HL-60 (cell line): ENCODE measurements around the gene TMEM239.

Source experiments
- GABPA ChIP-seq: IDR thresholded peaks from 2 replicates; pipeline ENCODE4 v1.6.1; 2012; ENCODE audit warnings: low read depth
- POLR2AphosphoS5 ChIP-seq: IDR thresholded peaks from 2 replicates; pipeline ENCODE4 v1.6.1; 2012; ENCODE audit warnings: low read depth
- SPI1 ChIP-seq: IDR thresholded peaks from 2 replicates; pipeline ENCODE4 v1.6.1; 2012; ENCODE audit warnings: low read depth, mild to moderate bottlenecking, borderline replicate concordance
- TF ChIP-seq, protein P1 (sequence below): IDR thresholded peaks from one replicate; pipeline ENCODE4 v1.5.1; 2011; ENCODE audit warnings: low read length, control low read depth, inconsistent platforms; ENCODE audit not compliant: insufficient read depth
- TF ChIP-seq, protein P2 (sequence below): IDR thresholded peaks from 2 replicates; pipeline ENCODE4 v1.6.1; 2012; ENCODE audit warnings: low read depth; ENCODE audit not compliant: insufficient replicate concordance

DNA sequence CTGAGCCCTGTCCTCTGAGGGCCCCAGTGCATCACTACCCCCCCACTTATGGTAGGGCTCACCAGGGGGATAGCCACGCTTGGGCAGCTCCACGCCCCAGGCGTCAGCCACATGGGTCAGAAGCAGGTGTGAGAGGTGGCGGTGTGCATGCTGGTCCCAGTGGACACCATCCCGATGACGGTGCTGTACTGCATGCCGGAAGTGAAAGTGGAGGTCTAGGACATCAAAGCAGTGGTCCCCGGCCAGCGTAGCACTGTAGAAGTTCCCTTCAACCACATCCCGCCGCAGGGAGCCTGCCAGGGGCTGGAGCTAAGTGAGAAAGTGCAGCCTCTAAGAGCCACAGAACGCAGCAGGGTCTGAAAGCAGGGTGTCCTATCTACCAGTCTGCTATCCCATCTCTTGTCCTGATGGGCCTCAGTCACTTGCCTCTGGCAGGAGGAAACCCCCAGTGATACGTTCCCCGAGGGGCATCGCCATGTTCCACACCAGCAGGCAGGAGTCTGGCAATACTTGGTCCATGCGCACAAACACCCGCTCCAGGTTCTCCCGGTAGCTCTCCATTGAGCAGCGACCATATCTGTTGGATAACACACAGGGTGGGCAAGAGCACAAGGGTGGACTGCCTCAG, 22.1 kb downstream of the TMEM239 start:
- TF ChIP-seq, protein P1, sequence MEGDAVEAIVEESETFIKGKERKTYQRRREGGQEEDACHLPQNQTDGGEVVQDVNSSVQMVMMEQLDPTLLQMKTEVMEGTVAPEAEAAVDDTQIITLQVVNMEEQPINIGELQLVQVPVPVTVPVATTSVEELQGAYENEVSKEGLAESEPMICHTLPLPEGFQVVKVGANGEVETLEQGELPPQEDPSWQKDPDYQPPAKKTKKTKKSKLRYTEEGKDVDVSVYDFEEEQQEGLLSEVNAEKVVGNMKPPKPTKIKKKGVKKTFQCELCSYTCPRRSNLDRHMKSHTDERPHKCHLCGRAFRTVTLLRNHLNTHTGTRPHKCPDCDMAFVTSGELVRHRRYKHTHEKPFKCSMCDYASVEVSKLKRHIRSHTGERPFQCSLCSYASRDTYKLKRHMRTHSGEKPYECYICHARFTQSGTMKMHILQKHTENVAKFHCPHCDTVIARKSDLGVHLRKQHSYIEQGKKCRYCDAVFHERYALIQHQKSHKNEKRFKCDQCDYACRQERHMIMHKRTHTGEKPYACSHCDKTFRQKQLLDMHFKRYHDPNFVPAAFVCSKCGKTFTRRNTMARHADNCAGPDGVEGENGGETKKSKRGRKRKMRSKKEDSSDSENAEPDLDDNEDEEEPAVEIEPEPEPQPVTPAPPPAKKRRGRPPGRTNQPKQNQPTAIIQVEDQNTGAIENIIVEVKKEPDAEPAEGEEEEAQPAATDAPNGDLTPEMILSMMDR: no peak
- TF ChIP-seq SPI1 (no peak), GABPA (no peak), POLR2AphosphoS5 (no peak)
- TF ChIP-seq, protein P2, sequence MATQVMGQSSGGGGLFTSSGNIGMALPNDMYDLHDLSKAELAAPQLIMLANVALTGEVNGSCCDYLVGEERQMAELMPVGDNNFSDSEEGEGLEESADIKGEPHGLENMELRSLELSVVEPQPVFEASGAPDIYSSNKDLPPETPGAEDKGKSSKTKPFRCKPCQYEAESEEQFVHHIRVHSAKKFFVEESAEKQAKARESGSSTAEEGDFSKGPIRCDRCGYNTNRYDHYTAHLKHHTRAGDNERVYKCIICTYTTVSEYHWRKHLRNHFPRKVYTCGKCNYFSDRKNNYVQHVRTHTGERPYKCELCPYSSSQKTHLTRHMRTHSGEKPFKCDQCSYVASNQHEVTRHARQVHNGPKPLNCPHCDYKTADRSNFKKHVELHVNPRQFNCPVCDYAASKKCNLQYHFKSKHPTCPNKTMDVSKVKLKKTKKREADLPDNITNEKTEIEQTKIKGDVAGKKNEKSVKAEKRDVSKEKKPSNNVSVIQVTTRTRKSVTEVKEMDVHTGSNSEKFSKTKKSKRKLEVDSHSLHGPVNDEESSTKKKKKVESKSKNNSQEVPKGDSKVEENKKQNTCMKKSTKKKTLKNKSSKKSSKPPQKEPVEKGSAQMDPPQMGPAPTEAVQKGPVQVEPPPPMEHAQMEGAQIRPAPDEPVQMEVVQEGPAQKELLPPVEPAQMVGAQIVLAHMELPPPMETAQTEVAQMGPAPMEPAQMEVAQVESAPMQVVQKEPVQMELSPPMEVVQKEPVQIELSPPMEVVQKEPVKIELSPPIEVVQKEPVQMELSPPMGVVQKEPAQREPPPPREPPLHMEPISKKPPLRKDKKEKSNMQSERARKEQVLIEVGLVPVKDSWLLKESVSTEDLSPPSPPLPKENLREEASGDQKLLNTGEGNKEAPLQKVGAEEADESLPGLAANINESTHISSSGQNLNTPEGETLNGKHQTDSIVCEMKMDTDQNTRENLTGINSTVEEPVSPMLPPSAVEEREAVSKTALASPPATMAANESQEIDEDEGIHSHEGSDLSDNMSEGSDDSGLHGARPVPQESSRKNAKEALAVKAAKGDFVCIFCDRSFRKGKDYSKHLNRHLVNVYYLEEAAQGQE: no peak
